Progenitor cell of endocrine pancreas (in vitro differentiated cells): Measurements from ENCODE around the gene EIF4EBP2. TPM values are rescaled to one million over a fixed set of nuclear protein-coding genes. Genes with fewer than 3 reads are reported as not detected.

Experiments
- DNase-seq: peaks from one replicate; pipeline ENCODE4 v3.0.0; 2021; ENCODE audit warnings: low spot score; ENCODE audit not compliant: unreplicated experiment
- H3K27ac Mint-ChIP-seq: 2 replicates; pipeline ENCODE4 v1.8.0; 2021; ENCODE audit warnings: mild to moderate bottlenecking, moderate library complexity, mixed read lengths
- H3K27me3 Mint-ChIP-seq: 2 replicates; pipeline ENCODE4 v1.8.0; 2021; ENCODE audit warnings: mixed read lengths
- H3K36me3 Mint-ChIP-seq: 2 replicates; pipeline ENCODE4 v1.8.0; 2022; ENCODE audit warnings: mixed read lengths; ENCODE audit not compliant: insufficient read depth
- H3K4me1 Mint-ChIP-seq: 2 replicates; pipeline ENCODE4 v1.8.0; 2021; ENCODE audit warnings: low read depth, mixed read lengths
- H3K4me3 Mint-ChIP-seq: 2 replicates; pipeline ENCODE4 v1.8.0; 2021; ENCODE audit warnings: low read depth, mild to moderate bottlenecking, moderate library complexity, mixed read lengths
- H3K9me3 Mint-ChIP-seq: 2 replicates; pipeline ENCODE4 v1.8.0; 2021; ENCODE audit warnings: low read depth, mixed read lengths
- total RNA-seq: library from RNA; stranded (reverse); gene quantifications from 2 replicates; pipeline ENCODE4 v1.2.1, GENCODE V29; 2021
- TF ChIP-seq, protein P1 (sequence below): fragments of 200-600 bp; sonication (generic); IDR thresholded peaks from one replicate; pipeline ENCODE4 v1.5.0; 2021; ENCODE audit warnings: antibody characterized with exemption, mild to moderate bottlenecking; ENCODE audit not compliant: unreplicated experiment

EIF4EBP2 gene
- total RNA-seq, 1 donor from 2014 or later: 101 TPM

DNA sequence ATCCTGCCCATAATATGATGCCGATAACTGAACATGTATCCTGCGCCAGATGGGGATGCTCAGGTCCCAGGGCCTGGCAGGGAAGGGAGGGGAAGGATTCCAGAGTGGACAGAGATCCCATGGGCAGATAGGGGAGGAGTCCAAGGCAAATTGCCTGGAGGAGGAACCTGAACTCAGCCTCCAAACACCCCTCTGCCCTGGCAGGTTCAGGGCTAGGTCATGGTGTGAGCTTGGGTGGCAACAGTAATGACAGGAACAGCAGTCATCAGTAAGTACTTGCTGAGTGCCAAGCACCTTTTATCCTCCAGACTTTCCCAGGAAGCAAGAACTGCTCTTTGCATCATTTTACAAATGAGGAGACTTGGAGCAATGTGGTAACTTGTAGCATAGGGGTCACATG, 70.8 kb downstream of the EIF4EBP2 start:
- Mint-ChIP-seq H3K4me3 (no peak overlapping the region), H3K27ac (no peak overlapping the region), H3K4me1 (no peaks in the 10 kb centered on the region), H3K9me3 (no peaks in the 10 kb centered on the region), H3K27me3 (peaks cover 53% of the 10 kb centered on the region), H3K36me3 (no peaks in the 10 kb centered on the region)
- TF ChIP-seq, protein P1, sequence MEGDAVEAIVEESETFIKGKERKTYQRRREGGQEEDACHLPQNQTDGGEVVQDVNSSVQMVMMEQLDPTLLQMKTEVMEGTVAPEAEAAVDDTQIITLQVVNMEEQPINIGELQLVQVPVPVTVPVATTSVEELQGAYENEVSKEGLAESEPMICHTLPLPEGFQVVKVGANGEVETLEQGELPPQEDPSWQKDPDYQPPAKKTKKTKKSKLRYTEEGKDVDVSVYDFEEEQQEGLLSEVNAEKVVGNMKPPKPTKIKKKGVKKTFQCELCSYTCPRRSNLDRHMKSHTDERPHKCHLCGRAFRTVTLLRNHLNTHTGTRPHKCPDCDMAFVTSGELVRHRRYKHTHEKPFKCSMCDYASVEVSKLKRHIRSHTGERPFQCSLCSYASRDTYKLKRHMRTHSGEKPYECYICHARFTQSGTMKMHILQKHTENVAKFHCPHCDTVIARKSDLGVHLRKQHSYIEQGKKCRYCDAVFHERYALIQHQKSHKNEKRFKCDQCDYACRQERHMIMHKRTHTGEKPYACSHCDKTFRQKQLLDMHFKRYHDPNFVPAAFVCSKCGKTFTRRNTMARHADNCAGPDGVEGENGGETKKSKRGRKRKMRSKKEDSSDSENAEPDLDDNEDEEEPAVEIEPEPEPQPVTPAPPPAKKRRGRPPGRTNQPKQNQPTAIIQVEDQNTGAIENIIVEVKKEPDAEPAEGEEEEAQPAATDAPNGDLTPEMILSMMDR: no peak
- DNase-seq: no peak

DNA sequence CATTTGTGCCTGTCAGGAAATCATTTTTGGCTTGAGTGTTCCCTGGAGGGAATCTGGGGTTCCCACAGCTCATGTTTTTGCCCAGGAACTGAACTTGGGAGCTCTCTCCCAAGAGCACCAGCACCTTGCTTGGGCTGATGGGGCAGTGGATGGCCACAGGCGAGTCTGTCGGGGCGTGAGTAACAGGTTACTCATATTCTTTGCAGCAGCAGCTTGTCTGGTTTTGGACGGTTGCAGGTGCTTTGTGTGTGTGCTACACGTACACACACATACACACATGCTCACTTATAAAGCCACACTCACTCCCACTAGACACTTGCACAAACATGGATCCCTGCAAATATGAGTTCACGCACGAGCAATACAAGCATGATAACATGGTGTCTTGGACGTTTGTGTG, 71.7 kb downstream of the EIF4EBP2 start:
- Mint-ChIP-seq H3K36me3 (no peaks in the 10 kb centered on the region), H3K27me3 (peaks cover 62% of the 10 kb centered on the region), H3K9me3 (no peaks in the 10 kb centered on the region), H3K4me1 (no peaks in the 10 kb centered on the region), H3K4me3 (no peak overlapping the region), H3K27ac (no peak overlapping the region)
- TF ChIP-seq, protein P1: no peak
- no peak for DNase-seq

DNA sequence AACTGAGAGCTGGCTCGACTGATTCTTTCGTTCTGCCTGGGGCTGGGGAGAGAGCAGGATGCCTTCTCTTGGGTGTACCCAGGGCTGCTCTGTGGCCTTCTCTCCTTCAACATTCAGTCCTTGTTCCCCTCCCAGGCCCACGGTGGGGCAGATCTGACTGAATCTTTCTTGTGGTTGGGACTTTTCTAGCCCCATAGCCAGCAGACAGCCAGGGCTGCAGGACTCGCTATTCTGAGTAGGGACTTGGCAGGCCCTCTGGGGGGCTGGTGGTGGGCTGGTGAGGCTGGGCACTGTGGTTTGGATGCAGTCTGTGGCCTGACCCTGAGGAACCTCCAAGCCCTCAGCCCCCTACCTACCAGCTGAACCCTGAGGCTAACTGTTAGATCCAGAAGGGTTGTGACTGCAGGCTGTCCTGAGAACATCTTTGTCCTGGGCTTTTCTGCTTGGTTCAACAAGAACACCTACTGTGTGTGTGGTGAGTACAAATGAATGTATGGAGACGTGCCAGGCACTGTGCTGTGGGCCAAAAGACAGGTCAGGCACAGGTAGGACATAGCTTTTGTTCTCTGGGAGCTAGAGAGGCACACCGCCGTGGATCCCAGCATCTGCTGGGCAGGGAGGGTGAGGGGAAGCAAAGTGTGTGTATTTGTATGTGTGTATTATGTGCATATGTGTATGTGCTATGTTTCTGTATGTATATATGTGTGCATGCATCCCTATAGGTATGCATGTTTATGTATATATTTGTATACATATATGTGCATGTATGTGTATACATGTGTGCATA, 72.5 kb downstream of the EIF4EBP2 start:
- TF ChIP-seq, protein P1: no peak
- no peak for DNase-seq

DNA sequence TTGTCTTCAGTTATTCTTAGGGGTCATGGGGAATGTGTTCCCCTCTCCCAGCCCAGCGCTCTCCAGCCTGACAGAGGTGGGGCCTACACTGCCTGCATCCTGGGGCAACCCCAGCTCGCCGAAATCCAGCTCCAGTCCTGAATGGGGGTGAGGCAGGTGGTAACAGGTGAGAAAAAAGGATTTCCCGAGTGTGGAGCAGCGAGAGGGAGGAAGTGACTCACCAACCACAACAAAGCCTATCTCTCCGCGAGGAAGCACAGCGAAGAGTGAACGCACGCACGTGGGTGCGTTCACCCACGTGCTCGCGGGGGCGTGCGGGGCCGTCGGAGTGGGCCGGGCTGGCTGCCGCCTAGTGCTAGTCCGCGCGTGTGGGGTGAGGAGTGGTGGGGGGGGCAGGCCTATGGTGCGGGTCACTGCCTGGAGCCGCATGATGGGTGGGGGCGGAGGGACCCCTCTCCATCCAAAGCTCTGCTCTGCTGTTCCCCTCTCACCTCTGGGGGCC, 73.8 kb downstream of the EIF4EBP2 start:
- Mint-ChIP-seq H3K36me3 (no peaks in the 10 kb centered on the region), H3K4me1 (no peaks in the 10 kb centered on the region), H3K4me3 (peak overlapping the region; percentile 73), H3K9me3 (no peaks in the 10 kb centered on the region), H3K27ac (peak overlapping the region; percentile 62), H3K27me3 (peaks cover 70% of the 10 kb centered on the region)
- TF ChIP-seq, protein P1: no peak
- DNase-seq: no peak

More for the DNA sequence above, 72.5 kb downstream of the EIF4EBP2 start:
- Mint-ChIP-seq H3K36me3 (no peaks in the 10 kb centered on the region), H3K4me3 (no peak overlapping the region), H3K27ac (no peak overlapping the region), H3K4me1 (no peaks in the 10 kb centered on the region), H3K9me3 (no peaks in the 10 kb centered on the region), H3K27me3 (peaks cover 65% of the 10 kb centered on the region)

Other genes starting within 250 kb of the EIF4EBP2 start
- gene SAR1A, start 233.6 kb upstream of the EIF4EBP2 start, total RNA-seq: 93.0 and 94.4 TPM in 2 replicates
- 119 and 128 TPM in 2 replicates for gene PPA1, start 170.7 kb upstream of the EIF4EBP2 start, total RNA-seq
- not detected in 2 replicates for gene NPFFR1, start 120.1 kb upstream of the EIF4EBP2 start, total RNA-seq
- 16.7 and 19.6 TPM in 2 replicates for gene LRRC20, start 21.5 kb upstream of the EIF4EBP2 start, total RNA-seq
- not detected in 2 replicates for gene NODAL, start 37.5 kb downstream of the EIF4EBP2 start, total RNA-seq
- gene PALD1, start 74.6 kb downstream of the EIF4EBP2 start, total RNA-seq: 1.2 and 1.4 TPM in 2 replicates
- not detected in 2 replicates for gene PRF1, start 198.6 kb downstream of the EIF4EBP2 start, total RNA-seq